A549 (cell line): ENCODE measurements around the gene COL7A1. TPM values are rescaled to one million over a fixed set of nuclear protein-coding genes. Genes with fewer than 3 reads are reported as not detected.

Experiments used
- ATAC-seq, 2 experiments: fragments of 200-7000 bp in 1 of 2; fragments of >200 bp in 1 of 2; cut with Nextera tagmentation in 1 of 2; cut with Tn5 transposase in 1 of 2; 3 replicates each; pipeline versions ENCODE4 v1.8.0 to v1.9.1; 2018 to 2020; ENCODE audit warnings: mild to moderate bottlenecking in 1 of 2, moderate library complexity in 1 of 2
- CTCF ChIA-PET: fragments of 300-600 bp; sonication (Branson Sonifier 250); formaldehyde crosslinking; extraction: SDS; loops from one replicate; lab custom pipeline; 2021; ENCODE audit warnings: antibody characterized with exemption, inconsistent platforms; lab: Yijun Ruan, JAX
- POLR2A ChIA-PET: fragments of 350-600 bp; formaldehyde crosslinking; extraction: SDS; loops from one replicate; lab custom pipeline; 2021; ENCODE audit warnings: antibody characterized with exemption, inconsistent platforms; lab: Yijun Ruan, JAX
- DNase-seq, 2 experiments: peaks; one replicate each; pipeline versions ENCODE4 v3.0.0 to v3.0.0-alpha.2; 2011 to 2016; ENCODE audit warnings: low read depth in 1 of 2, low spot score in 1 of 2
- FAIRE-seq: peaks from 2 replicates; lab custom pipeline; 2011; peaks lifted over from hg19 to GRCh38; lab: Jason Lieb, UNC
- H3K27ac ChIP-seq, 2 experiments: fragments of >200 bp; sonication (Bioruptor Twin); formaldehyde crosslinking; 3 replicates each; pipeline ENCODE4 v1.5.1; 2016 to 2017
- H3K4me1 ChIP-seq: fragments of >200 bp; sonication (Bioruptor Twin); formaldehyde crosslinking; 3 replicates; pipeline ENCODE4 v1.6.1; 2016
- H3K4me2 ChIP-seq: fragments of >200 bp; sonication (Bioruptor Twin); formaldehyde crosslinking; 3 replicates; pipeline ENCODE4 v1.6.1; 2016
- H3K4me3 ChIP-seq: fragments of >200 bp; sonication (Bioruptor Twin); formaldehyde crosslinking; 3 replicates; pipeline ENCODE4 v1.5.1; 2016
- H3K9me3 ChIP-seq: fragments of >200 bp; sonication (Bioruptor Twin); formaldehyde crosslinking; 3 replicates; pipeline ENCODE4 v1.6.1; 2016
- CEBPB ChIP-seq, 2 experiments: fragments of >200 bp in 1 of 2; sonication (Bioruptor Twin) in 1 of 2; formaldehyde crosslinking in 1 of 2; IDR thresholded peaks; 2 replicates each; pipeline ENCODE4 v1.6.1; 2012 to 2016
- CHD4 ChIP-seq: fragments of 200-600 bp; sonication (generic); IDR thresholded peaks from 2 replicates; pipeline ENCODE4 v1.6.1; 2016; ENCODE audit warnings: antibody characterized with exemption, mild to moderate bottlenecking, borderline replicate concordance
- ESRRA ChIP-seq: fragments of 150-350 bp; IDR thresholded peaks from 2 replicates; pipeline ENCODE4 v1.6.1; 2014; ENCODE audit warnings: mild to moderate bottlenecking, low read length, borderline replicate concordance
- FOSB ChIP-seq: fragments of 250-450 bp; sonication (Bioruptor Pico); IDR thresholded peaks from 2 replicates; pipeline ENCODE4 v1.5.0; 2020; ENCODE audit warnings: mild to moderate bottlenecking, moderate library complexity
- GATA3 ChIP-seq: IDR thresholded peaks from 2 replicates; pipeline ENCODE4 v1.6.1; 2012; ENCODE audit warnings: borderline replicate concordance
- HOXB5 ChIP-seq: fragments of 250-450 bp; sonication (Bioruptor Pico); IDR thresholded peaks from 2 replicates; pipeline ENCODE4 v1.5.0; 2020; ENCODE audit warnings: mild to moderate bottlenecking, moderate library complexity
- JUN ChIP-seq, 2 experiments: fragments of >200 bp; sonication (Bioruptor Twin); formaldehyde crosslinking; IDR thresholded peaks; 2 replicates in 1 of 2; 3 replicates in 1 of 2; pipeline ENCODE4 v1.6.1; 2016 to 2017
- KDM5A ChIP-seq: fragments of 200-600 bp; sonication (generic); IDR thresholded peaks from 2 replicates; pipeline ENCODE4 v1.6.1; 2016; ENCODE audit warnings: antibody characterized with exemption, mild to moderate bottlenecking
- NPAS2 ChIP-seq: fragments of 250-450 bp; sonication (Bioruptor Pico); IDR thresholded peaks from 2 replicates; pipeline ENCODE4 v1.8.0; 2022; ENCODE audit warnings: mild to moderate bottlenecking, moderate library complexity, borderline replicate concordance
- NR3C1 ChIP-seq: fragments of >200 bp; sonication (Bioruptor Twin); formaldehyde crosslinking; IDR thresholded peaks from 3 replicates; pipeline ENCODE4 v1.6.1; 2017
- RAD21 ChIP-seq, 2 experiments: fragments of >200 bp in 1 of 2; sonication (Bioruptor Twin) in 1 of 2; formaldehyde crosslinking in 1 of 2; IDR thresholded peaks in 1 of 2; conservative IDR thresholded peaks in 1 of 2; 2 replicates in 1 of 2; 3 replicates in 1 of 2; pipeline ENCODE4 v1.6.1; 2012 to 2018; ENCODE audit warnings: inconsistent platforms in 1 of 2
- RFX5 ChIP-seq: fragments of 450-650 bp; IDR thresholded peaks from 2 replicates; pipeline ENCODE4 v1.7.1; 2014; ENCODE audit warnings: antibody characterized with exemption, mild to moderate bottlenecking, moderate library complexity
- RNF2 ChIP-seq: fragments of 200-600 bp; sonication (generic); IDR thresholded peaks from 2 replicates; pipeline ENCODE4 v1.6.1; 2016; ENCODE audit warnings: low read depth, mild to moderate bottlenecking, antibody characterized with exemption, moderate library complexity, borderline replicate concordance
- TFCP2L1 ChIP-seq: fragments of 250-450 bp; sonication (Bioruptor Pico); IDR thresholded peaks from 2 replicates; pipeline ENCODE4 v1.5.0; 2021; ENCODE audit warnings: mild to moderate bottlenecking
- TP53 ChIP-seq: fragments of 250-450 bp; sonication (Bioruptor Pico); IDR thresholded peaks from 2 replicates; pipeline ENCODE4 v1.5.0; 2021; ENCODE audit warnings: mild to moderate bottlenecking, moderate library complexity
- ZC3H11A ChIP-seq: fragments of 450-650 bp; IDR thresholded peaks from 2 replicates; pipeline ENCODE4 v1.6.1; 2014; ENCODE audit warnings: antibody characterized with exemption, mild to moderate bottlenecking
- ZSCAN20 ChIP-seq: fragments of 250-450 bp; sonication (Bioruptor Pico); IDR thresholded peaks from 2 replicates; pipeline ENCODE4 v1.8.0; 2022; ENCODE audit warnings: mild to moderate bottlenecking, moderate library complexity
- WGBS: methylation state at CpG from one replicate; pipeline ENCODE4 v1.1.6; 2017; ENCODE audit errors: missing lambda C conversion rate; 5-methylcytosine and 5-hydroxymethylcytosine counted together
- polyA plus RNA-seq, 4 experiments: library from polyadenylated mRNA; depleted of rRNA in 3 of 4; stranded (reverse); fragments of >200 nt; fragmentation: RNase III in 1 of 4; extraction: RNeasy Plus Mini Kit Qiagen cat#74134 plus additional on column Dnase treatment in 1 of 4; gene quantifications; 2 replicates in 3 of 4; 3 replicates in 1 of 4; pipeline ENCODE4 v1.2.3, GENCODE V29; 2011 to 2017
- small RNA-seq, 6 experiments: library from RNA; depleted of rRNA; stranded (forward); fragments of <200 nt; gene quantifications; one replicate each; pipeline ENCODE3, GENCODE V24; 2012
- TF ChIP-seq, protein P1 (sequence below): fragments of 150-350 bp; IDR thresholded peaks from 2 replicates; pipeline ENCODE4 v1.6.1; 2014; ENCODE audit warnings: low read depth, mild to moderate bottlenecking, low read length
- TF ChIP-seq, protein P2 (sequence below): IDR thresholded peaks from 2 replicates; pipeline ENCODE4 v1.6.1; 2012; ENCODE audit warnings: low read depth, borderline replicate concordance

Gene COL7A1
- polyA plus RNA-seq, 2 of the 4 experiments (the other 2 are of a cell fraction): 36.5 to 240 TPM

DNA sequence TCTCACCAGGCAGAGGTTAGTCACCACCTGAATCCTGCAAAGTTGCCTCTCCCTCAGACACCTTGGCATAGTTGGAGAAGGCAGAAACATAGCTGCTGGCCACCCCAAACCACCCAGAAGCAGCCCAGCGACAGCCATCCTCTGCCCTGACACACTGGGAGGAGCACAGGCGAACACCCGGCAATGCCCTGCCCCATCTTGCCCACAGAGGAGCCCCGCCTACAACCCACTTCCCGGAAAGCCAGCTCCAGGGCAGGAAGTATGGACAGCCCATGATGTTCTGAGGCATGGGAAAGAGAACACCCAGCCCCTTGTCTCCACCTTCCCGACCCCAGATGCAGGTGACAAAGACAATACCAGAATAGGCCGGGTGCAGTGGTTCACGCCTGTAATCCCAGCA lies 78.6 kb downstream of the COL7A1 start:
- 79% methylated on average over 6 of the region's 8 CpGs for WGBS
- ChIA-PET POLR2A (no interaction called here), CTCF (interaction anchor here (1.7 kb wide), 1 partner anchor 9 kb away, joined by 6 read pairs; no protein-coding TSS in a partner anchor)
- DNase-seq (no peak), FAIRE-seq (no peak), ATAC-seq (no peak)
- TF ChIP-seq, protein P1, sequence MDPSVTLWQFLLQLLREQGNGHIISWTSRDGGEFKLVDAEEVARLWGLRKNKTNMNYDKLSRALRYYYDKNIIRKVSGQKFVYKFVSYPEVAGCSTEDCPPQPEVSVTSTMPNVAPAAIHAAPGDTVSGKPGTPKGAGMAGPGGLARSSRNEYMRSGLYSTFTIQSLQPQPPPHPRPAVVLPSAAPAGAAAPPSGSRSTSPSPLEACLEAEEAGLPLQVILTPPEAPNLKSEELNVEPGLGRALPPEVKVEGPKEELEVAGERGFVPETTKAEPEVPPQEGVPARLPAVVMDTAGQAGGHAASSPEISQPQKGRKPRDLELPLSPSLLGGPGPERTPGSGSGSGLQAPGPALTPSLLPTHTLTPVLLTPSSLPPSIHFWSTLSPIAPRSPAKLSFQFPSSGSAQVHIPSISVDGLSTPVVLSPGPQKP: no peak
- no peak for TF ChIP-seq ZSCAN20 (CRISPR knock-in tag)
- no peak for TF ChIP-seq TP53 (CRISPR knock-in tag)
- no peak for TF ChIP-seq TFCP2L1
- TF ChIP-seq CHD4: no peak
- no peak for TF ChIP-seq GATA3
- no peak for TF ChIP-seq NR3C1
- no peak for TF ChIP-seq ESRRA
- H3K27ac ChIP-seq: no peak overlapping the region
- no peak overlapping the region for H3K4me3 ChIP-seq
- no peak overlapping the region for H3K4me2 ChIP-seq
- no peaks in the 10 kb centered on the region for H3K9me3 ChIP-seq
- no peaks in the 10 kb centered on the region for H3K4me1 ChIP-seq

DNA sequence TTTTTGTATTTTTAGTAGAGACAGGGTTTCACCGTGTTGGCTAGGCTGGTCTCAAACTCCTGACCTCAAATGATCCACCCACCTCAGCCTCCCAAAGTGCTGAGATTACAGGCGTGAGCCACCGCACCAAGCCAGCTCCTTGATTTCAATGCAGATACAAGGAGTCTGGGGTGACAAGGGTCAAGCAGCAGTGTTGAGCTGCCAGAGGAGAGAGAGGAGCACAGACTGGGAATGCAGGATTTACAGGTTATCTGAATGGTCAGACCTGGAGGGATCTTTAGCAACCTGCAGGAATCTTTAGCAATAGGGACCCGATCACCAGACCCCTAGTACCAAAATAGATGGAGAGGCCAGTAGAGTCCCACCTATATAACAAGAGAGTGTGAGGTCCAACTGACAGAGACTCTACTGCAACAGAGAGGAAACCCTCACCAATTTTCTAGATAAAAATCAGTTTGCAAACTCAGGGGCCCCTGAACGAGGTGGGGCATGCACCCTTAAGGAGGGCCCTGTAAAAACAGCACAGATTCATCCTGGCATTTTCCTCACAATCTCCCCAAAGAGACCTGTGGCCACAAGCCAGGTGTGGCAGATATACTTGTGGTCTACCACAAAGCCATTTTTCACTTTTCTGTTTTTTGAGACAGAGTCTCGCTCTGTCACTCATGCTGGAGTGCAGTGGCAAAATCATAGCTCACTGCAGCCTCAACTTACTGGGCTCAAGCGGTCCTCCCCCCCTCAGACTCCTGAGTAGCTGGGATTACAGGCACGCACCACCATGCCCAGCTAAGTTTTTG lies 80.5 kb downstream of the COL7A1 start:
- ChIA-PET POLR2A (no interaction called here), CTCF (interaction anchor here (1.3 kb wide), 1 partner anchor 42 kb away, joined by 3 read pairs; no protein-coding TSS in a partner anchor)
- WGBS: 80% methylated on average over 6 of the region's 8 CpGs
- Histone ChIP-seq H3K4me1 (no peaks in the 10 kb centered on the region), H3K4me2 (no peak overlapping the region), H3K4me3 (no peak overlapping the region), H3K27ac (no peak overlapping the region), H3K9me3 (no peaks in the 10 kb centered on the region)
- DNase-seq (no peak), ATAC-seq (no peak), FAIRE-seq (no peak)
- TF ChIP-seq RFX5 (no peak), FOSB (CRISPR knock-in tag) (no peak), CEBPB (IDR thresholded peaks at IDR 0.05) (no peak), JUN (IDR thresholded peaks at IDR 0.05) (no peak), RAD21 (conservative IDR thresholded peaks at IDR 0.05 in 1 of 2, IDR thresholded peaks at IDR 0.05 in 1 of 2) (no peak), CHD4 (no peak), NPAS2 (CRISPR knock-in tag) (no peak), RNF2 (no peak), ZSCAN20 (CRISPR knock-in tag) (no peak), ZC3H11A (no peak), KDM5A (no peak), HOXB5 (CRISPR knock-in tag) (no peak)
- TF ChIP-seq, protein P2, sequence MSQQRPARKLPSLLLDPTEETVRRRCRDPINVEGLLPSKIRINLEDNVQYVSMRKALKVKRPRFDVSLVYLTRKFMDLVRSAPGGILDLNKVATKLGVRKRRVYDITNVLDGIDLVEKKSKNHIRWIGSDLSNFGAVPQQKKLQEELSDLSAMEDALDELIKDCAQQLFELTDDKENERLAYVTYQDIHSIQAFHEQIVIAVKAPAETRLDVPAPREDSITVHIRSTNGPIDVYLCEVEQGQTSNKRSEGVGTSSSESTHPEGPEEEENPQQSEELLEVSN: no peak

Small RNA genes within 50 kb of the gene (small RNA-seq; reads per million reads assigned to genes)
- 0 to 0.04 (median 0) reads per million in 6 experiments for gene MIR6823

Other genes starting within 250 kb of the COL7A1 start
- gene FBXW12, start 223.1 kb downstream of the COL7A1 start, polyA plus RNA-seq (2011; rRNA removed): not detected in 2 replicates
- gene FBXW12, start 223.1 kb downstream of the COL7A1 start, polyA plus RNA-seq (2017; fragmentation: RNase III; extraction: RNeasy Plus Mini Kit Qiagen cat#74134 plus additional on column Dnase treatment): not detected in 3 replicates
- 10.0 and 12.6 TPM in 2 replicates for gene PLXNB1, start 165.2 kb downstream of the COL7A1 start, polyA plus RNA-seq (2011; rRNA removed)
- gene PLXNB1, start 165.2 kb downstream of the COL7A1 start, polyA plus RNA-seq (2017; fragmentation: RNase III; extraction: RNeasy Plus Mini Kit Qiagen cat#74134 plus additional on column Dnase treatment): 16.7 to 20.9 TPM (median 20.5 TPM) in 3 replicates
- 19.8 and 22.9 TPM in 2 replicates for gene CCDC51, start 155.2 kb downstream of the COL7A1 start, polyA plus RNA-seq (2011; rRNA removed)
- 24.6 to 26.7 TPM (median 25.7 TPM) in 3 replicates for gene CCDC51, start 155.2 kb downstream of the COL7A1 start, polyA plus RNA-seq (2017; fragmentation: RNase III; extraction: RNeasy Plus Mini Kit Qiagen cat#74134 plus additional on column Dnase treatment)
- 139 and 303 TPM in 2 replicates for gene TMA7, start 155.1 kb downstream of the COL7A1 start, polyA plus RNA-seq (2011; rRNA removed)
- 417 to 485 TPM (median 420 TPM) in 3 replicates for gene TMA7, start 155.1 kb downstream of the COL7A1 start, polyA plus RNA-seq (2017; fragmentation: RNase III; extraction: RNeasy Plus Mini Kit Qiagen cat#74134 plus additional on column Dnase treatment)
- gene ATRIP, start 148.6 kb downstream of the COL7A1 start, polyA plus RNA-seq (2011; rRNA removed): 8.5 and 9.4 TPM in 2 replicates
- 5.8 to 6.6 TPM (median 6.1 TPM) in 3 replicates for gene ATRIP, start 148.6 kb downstream of the COL7A1 start, polyA plus RNA-seq (2017; fragmentation: RNase III; extraction: RNeasy Plus Mini Kit Qiagen cat#74134 plus additional on column Dnase treatment)
- gene SHISA5, start 91.2 kb downstream of the COL7A1 start, polyA plus RNA-seq (2011; rRNA removed): 94.3 and 104 TPM in 2 replicates
- 86.8 to 90.1 TPM (median 87.5 TPM) in 3 replicates for gene SHISA5, start 91.2 kb downstream of the COL7A1 start, polyA plus RNA-seq (2017; fragmentation: RNase III; extraction: RNeasy Plus Mini Kit Qiagen cat#74134 plus additional on column Dnase treatment)
- 8.4 and 15.0 TPM in 2 replicates for gene PFKFB4, start 38.5 kb downstream of the COL7A1 start, polyA plus RNA-seq (2011; rRNA removed)
- gene PFKFB4, start 38.5 kb downstream of the COL7A1 start, polyA plus RNA-seq (2017; fragmentation: RNase III; extraction: RNeasy Plus Mini Kit Qiagen cat#74134 plus additional on column Dnase treatment): 19.6 to 21.1 TPM (median 20.9 TPM) in 3 replicates
- 4.0 and 7.2 TPM in 2 replicates for gene UCN2, start 31.5 kb downstream of the COL7A1 start, polyA plus RNA-seq (2011; rRNA removed)
- 14.1 to 15.9 TPM (median 15.6 TPM) in 3 replicates for gene UCN2, start 31.5 kb downstream of the COL7A1 start, polyA plus RNA-seq (2017; fragmentation: RNase III; extraction: RNeasy Plus Mini Kit Qiagen cat#74134 plus additional on column Dnase treatment)
- 279 and 338 TPM in 2 replicates for gene UQCRC1, start 14.3 kb upstream of the COL7A1 start, polyA plus RNA-seq (2011; rRNA removed)
- gene UQCRC1, start 14.3 kb upstream of the COL7A1 start, polyA plus RNA-seq (2017; fragmentation: RNase III; extraction: RNeasy Plus Mini Kit Qiagen cat#74134 plus additional on column Dnase treatment): 233 to 256 TPM (median 254 TPM) in 3 replicates
- not detected in 2 replicates for gene TMEM89, start 26.4 kb upstream of the COL7A1 start, polyA plus RNA-seq (2011; rRNA removed)
- gene TMEM89, start 26.4 kb upstream of the COL7A1 start, polyA plus RNA-seq (2017; fragmentation: RNase III; extraction: RNeasy Plus Mini Kit Qiagen cat#74134 plus additional on column Dnase treatment): 0.21 TPM in 1 of 3 replicates, not detected in the others
- 12.5 and 12.7 TPM in 2 replicates for gene SLC26A6, start 40.1 kb upstream of the COL7A1 start, polyA plus RNA-seq (2011; rRNA removed)
- 20.0 to 25.5 TPM (median 23.2 TPM) in 3 replicates for gene SLC26A6, start 40.1 kb upstream of the COL7A1 start, polyA plus RNA-seq (2017; fragmentation: RNase III; extraction: RNeasy Plus Mini Kit Qiagen cat#74134 plus additional on column Dnase treatment)
- gene CELSR3, start 67.6 kb upstream of the COL7A1 start, polyA plus RNA-seq (2011; rRNA removed): 2.2 and 3.2 TPM in 2 replicates
- 4.6 to 5.2 TPM (median 4.8 TPM) in 3 replicates for gene CELSR3, start 67.6 kb upstream of the COL7A1 start, polyA plus RNA-seq (2017; fragmentation: RNase III; extraction: RNeasy Plus Mini Kit Qiagen cat#74134 plus additional on column Dnase treatment)
- 10.2 and 13.6 TPM in 2 replicates for gene NCKIPSD, start 90.6 kb upstream of the COL7A1 start, polyA plus RNA-seq (2011; rRNA removed)
- 10.8 to 13.2 TPM (median 10.9 TPM) in 3 replicates for gene NCKIPSD, start 90.6 kb upstream of the COL7A1 start, polyA plus RNA-seq (2017; fragmentation: RNase III; extraction: RNeasy Plus Mini Kit Qiagen cat#74134 plus additional on column Dnase treatment)
- gene IP6K2, start 121.9 kb upstream of the COL7A1 start, polyA plus RNA-seq (2011; rRNA removed): 78.4 and 81.3 TPM in 2 replicates
- gene IP6K2, start 121.9 kb upstream of the COL7A1 start, polyA plus RNA-seq (2017; fragmentation: RNase III; extraction: RNeasy Plus Mini Kit Qiagen cat#74134 plus additional on column Dnase treatment): 55.6 to 67.1 TPM (median 61.9 TPM) in 3 replicates